Aorta (tissue), 5 donors: ENCODE results near the gene LRP4. TPM values are rescaled to one million over a fixed set of nuclear protein-coding genes. Genes with fewer than 3 reads are reported as not detected.

Experiments
- ATAC-seq: fragments of 200-7000 bp; cut with Tn5 transposase; one replicate; pipeline ENCODE4 v1.9.1; 2022; ENCODE audit warnings: moderate library complexity; ENCODE audit not compliant: low FRiP score
- DNase-seq, 2 donors: peaks; one replicate each; pipeline ENCODE4 v3.0.0-alpha.2; 2020
- H3K27ac ChIP-seq, 2 donors: one replicate each; pipeline ENCODE4 v1.5.1; 2013; ENCODE audit warnings: low read length in 2 of 2, mild to moderate bottlenecking in 2 of 2, moderate library complexity in 2 of 2, control low read depth in 1 of 2, inconsistent platforms in 1 of 2, low read depth in 1 of 2
- H3K27me3 ChIP-seq, 2 donors: one replicate each; pipeline ENCODE4 v1.6.1; 2013; ENCODE audit warnings: control low read depth in 1 of 2, low read length in 1 of 2, mild to moderate bottlenecking in 1 of 2, moderate library complexity in 1 of 2; ENCODE audit not compliant: insufficient read depth in 2 of 2, control insufficient read depth in 1 of 2
- H3K36me3 ChIP-seq, 2 donors: one replicate each; pipeline ENCODE4 v1.6.1; 2013; ENCODE audit warnings: control low read depth in 1 of 2, low read length in 1 of 2, mild to moderate bottlenecking in 1 of 2; ENCODE audit not compliant: insufficient read depth in 2 of 2, control insufficient read depth in 1 of 2
- H3K4me1 ChIP-seq, 2 donors: one replicate each; pipeline ENCODE4 v1.6.1; 2013; ENCODE audit warnings: low read length in 2 of 2, control low read depth in 1 of 2, mild to moderate bottlenecking in 1 of 2, moderate library complexity in 1 of 2; ENCODE audit not compliant: insufficient read depth in 2 of 2, control insufficient read depth in 1 of 2
- H3K4me3 ChIP-seq, 2 donors: one replicate each; pipeline ENCODE4 v1.5.1; 2013; ENCODE audit warnings: low read length in 2 of 2, control low read depth in 1 of 2, mild to moderate bottlenecking in 1 of 2
- H3K9me3 ChIP-seq: one replicate; pipeline ENCODE4 v1.6.1; 2013; ENCODE audit warnings: mild to moderate bottlenecking, low read length; ENCODE audit not compliant: control insufficient read depth
- WGBS, 2 donors: extraction: QIAGEN DNeasy Blood & Tissue Kit; methylation state at CpG; one replicate each; pipeline ENCODE4 v1.1.7; 2013; 5-methylcytosine and 5-hydroxymethylcytosine counted together
- intact Hi-C, 2 donors: fragments of 100-400 bp; cut with DNase I; formaldehyde crosslinking; loops; one replicate each; pipeline versions ENCODE4 v1.14.2 to v1.15.0; 2022
- polyA plus RNA-seq, 2 donors: library from polyadenylated mRNA; stranded (reverse); fragments of 200-250 nt; gene quantifications; one replicate each; pipeline ENCODE4 v1.2.3, GENCODE V29; 2013
- total RNA-seq, 2 donors: library from RNA; stranded (reverse); fragmentation: NEBNext Ultra II Directional; extraction: Animal tissue kit (Norgen Biotek cat#: 25700); gene quantifications; one replicate each; pipeline ENCODE4 v1.2.1, GENCODE V29; 2021
- donor health status: healthy with polysubstance abuse.
- donor health status: Bipolar disorder and iron deficiency.
- donor health status: DM: no; HTN: no; CAD: no.
- donor health status: DM: no; HTN: no; CAD: no.
- donor health status: DM: yes; HTN: yes; CAD: no.

The LRP4 gene
- total and polyA plus RNA-seq, 4 donors: 0.90 to 8.6 (median 3.1) TPM

DNA sequence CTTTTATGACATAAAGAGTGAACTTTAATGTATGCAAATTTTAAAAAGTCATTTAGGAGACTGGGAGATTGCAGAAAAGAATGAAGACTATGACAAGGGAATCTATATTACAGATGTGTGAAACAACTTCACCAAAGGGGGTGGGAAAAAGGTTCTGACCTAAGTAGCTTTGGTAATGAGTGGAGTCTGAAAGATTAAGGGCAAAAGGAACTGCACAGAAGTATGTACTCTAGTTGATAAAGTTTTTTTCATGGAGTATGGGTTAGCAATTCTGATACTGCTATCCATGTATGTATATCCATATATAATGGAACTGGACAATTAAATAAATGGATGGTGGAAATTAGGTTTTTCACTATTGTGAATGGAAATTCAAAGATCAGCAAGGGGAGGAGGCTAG lies 81.5 kb downstream of the LRP4 start:
- Histone ChIP-seq H3K27me3 (no peaks in the 10 kb centered on the region), H3K4me3 (no peak overlapping the region), H3K9me3 (no peaks in the 10 kb centered on the region), H3K4me1 (peaks cover 0 to 3% of the 10 kb centered on the region in 2 donors), H3K27ac (no peak overlapping the region), H3K36me3 (peaks cover 0 to 3% of the 10 kb centered on the region in 2 donors)
- no peak for ATAC-seq
- no peak for DNase-seq
- intact Hi-C loops: no loop called here

DNA sequence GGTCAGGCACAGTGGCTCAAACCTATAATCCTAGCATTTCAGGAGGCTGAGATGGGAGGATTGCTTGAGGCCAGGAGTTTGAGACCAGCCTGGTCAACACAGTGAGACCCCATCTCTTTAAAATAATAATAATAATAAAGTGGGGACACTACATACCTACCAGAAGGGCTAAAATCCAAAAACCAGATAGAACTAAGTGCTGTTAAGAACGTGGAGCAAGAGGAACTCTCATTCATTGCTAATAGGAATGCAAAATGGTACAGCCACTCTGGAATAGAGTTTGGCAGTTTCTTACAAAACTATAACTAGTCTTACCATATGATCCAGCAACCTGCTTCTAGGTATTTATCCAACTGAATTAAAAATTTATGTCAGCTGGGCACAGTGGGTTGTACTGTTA lies 81.9 kb downstream of the LRP4 start:
- Histone ChIP-seq H3K36me3 (peaks cover 0 to 3% of the 10 kb centered on the region in 2 donors), H3K27me3 (no peaks in the 10 kb centered on the region), H3K4me3 (no peak overlapping the region), H3K9me3 (no peaks in the 10 kb centered on the region), H3K27ac (no peak overlapping the region), H3K4me1 (peaks cover 0 to 3% of the 10 kb centered on the region in 2 donors)
- ATAC-seq (no peak), DNase-seq (no peak)
- intact Hi-C loops: no loop called here
- WGBS, 2 donors: 91 to 97% methylated on average over 1 of the region's 1 CpG

- DNase-seq (no peak), ATAC-seq (no peak)
- intact Hi-C loops: no loop called here
- H3K27me3 ChIP-seq: no peaks in the 10 kb centered on the region
- no peak overlapping the region for H3K4me3 ChIP-seq
- peaks cover 0 to 3% of the 10 kb centered on the region in 2 donors for H3K36me3 ChIP-seq
- WGBS, 2 donors: 64% methylated on average over 3 of the region's 3 CpGs
- no peak overlapping the region for H3K27ac ChIP-seq
- H3K9me3 ChIP-seq: no peaks in the 10 kb centered on the region
- peaks cover 0 to 3% of the 10 kb centered on the region in 2 donors for H3K4me1 ChIP-seq
Measured at GRCh38 chr11:46835897-46836296, 82.5 kb downstream of the LRP4 start.

DNA sequence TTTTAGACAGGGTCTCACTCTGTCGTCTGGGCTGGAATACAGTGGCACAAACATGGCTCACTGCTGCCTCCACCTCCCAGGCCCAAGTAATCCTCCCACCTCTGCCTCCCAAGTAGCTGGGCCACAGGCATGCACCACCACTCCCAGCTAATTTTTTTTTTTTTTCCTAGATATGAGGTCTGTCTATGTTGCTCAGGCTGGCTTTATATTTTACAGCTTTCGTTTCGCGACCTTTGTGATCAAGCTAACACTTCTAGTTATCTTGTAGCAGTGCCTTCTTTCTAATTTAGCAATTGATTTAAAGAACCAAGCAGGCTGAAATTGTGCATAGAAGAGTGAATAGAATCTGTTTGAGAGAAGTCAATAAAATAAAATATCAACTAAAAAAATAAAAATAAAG lies 83.5 kb downstream of the LRP4 start:
- Histone ChIP-seq H3K27me3 (no peaks in the 10 kb centered on the region), H3K4me3 (no peak overlapping the region), H3K27ac (no peak overlapping the region), H3K4me1 (peaks cover 0 to 3% of the 10 kb centered on the region in 2 donors), H3K36me3 (peaks cover 0 to 3% of the 10 kb centered on the region in 2 donors), H3K9me3 (no peaks in the 10 kb centered on the region)
- DNase-seq (no peak), ATAC-seq (no peak)
- WGBS, 2 donors: 84 to 88% methylated on average over 4 of the region's 4 CpGs
- intact Hi-C loops: no loop called here

- Histone ChIP-seq H3K9me3 (no peaks in the 10 kb centered on the region), H3K36me3 (peaks cover 0 to 3% of the 10 kb centered on the region in 2 donors), H3K4me3 (no peak overlapping the region), H3K4me1 (no peaks in the 10 kb centered on the region), H3K27ac (no peak overlapping the region), H3K27me3 (no peaks in the 10 kb centered on the region)
- intact Hi-C loops: no loop called here
- ATAC-seq (no peak), DNase-seq (no peak)
- WGBS, 2 donors: 85% methylated on average over 5 of the region's 5 CpGs
Measured at GRCh38 chr11:46832511-46833214, 85.7 kb downstream of the LRP4 start.

DNA sequence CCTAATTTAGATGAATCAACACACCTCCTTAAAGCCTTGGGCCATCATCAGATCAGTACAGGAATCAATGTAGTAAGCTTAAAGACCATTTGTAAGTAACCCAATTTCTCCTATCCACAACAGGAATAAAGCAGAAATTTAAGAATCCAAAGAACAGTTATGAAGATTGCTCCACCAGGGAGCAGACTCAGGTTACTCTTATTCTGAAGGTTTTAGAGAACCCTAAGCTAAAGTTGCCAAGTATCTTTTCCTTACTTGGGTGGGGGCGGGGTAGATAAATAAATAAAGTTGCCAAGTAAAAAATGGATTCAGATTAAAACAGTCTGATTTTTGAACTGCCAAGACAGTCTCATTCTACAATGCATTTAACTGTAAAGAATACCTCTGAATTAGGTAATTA lies 90.4 kb downstream of the LRP4 start:
- no peak for DNase-seq
- ATAC-seq: no peak
- 4 to 17% methylated on average over 1 of the region's 1 CpG for WGBS, 2 donors
- H3K27ac ChIP-seq: no peak overlapping the region
- H3K27me3 ChIP-seq: no peaks in the 10 kb centered on the region
- no peaks in the 10 kb centered on the region for H3K9me3 ChIP-seq
- intact Hi-C loops: no loop called here
- H3K4me1 ChIP-seq: peaks cover 2 to 4% of the 10 kb centered on the region in 2 donors
- no peak overlapping the region for H3K4me3 ChIP-seq
- H3K36me3 ChIP-seq: peaks cover 0 to 2% of the 10 kb centered on the region in 2 donors

GRCh38 chr11:46826310-46827044 lies 91.9 kb downstream of the LRP4 start:
- peak; percentile 99 for ATAC-seq
- intact Hi-C loops: loop anchor here in 1 of 2 donors (1.0 kb wide), 1 partner anchor 20 kb away; the partner anchor contains the start of gene CKAP5
- H3K4me3 ChIP-seq: peak overlapping the region; percentile 54 to 62
- no peaks in the 10 kb centered on the region for H3K9me3 ChIP-seq
- no peaks in the 10 kb centered on the region for H3K27me3 ChIP-seq
- DNase-seq: peak; percentile 90 to 94
- 0% methylated on average over 32 of the region's 32 CpGs for WGBS, 2 donors
- H3K27ac ChIP-seq: peak overlapping the region in 1 of 2 donors; percentile 71
- H3K4me1 ChIP-seq: peaks cover 2 to 4% of the 10 kb centered on the region in 2 donors
- no peaks in the 10 kb centered on the region for H3K36me3 ChIP-seq

DNA sequence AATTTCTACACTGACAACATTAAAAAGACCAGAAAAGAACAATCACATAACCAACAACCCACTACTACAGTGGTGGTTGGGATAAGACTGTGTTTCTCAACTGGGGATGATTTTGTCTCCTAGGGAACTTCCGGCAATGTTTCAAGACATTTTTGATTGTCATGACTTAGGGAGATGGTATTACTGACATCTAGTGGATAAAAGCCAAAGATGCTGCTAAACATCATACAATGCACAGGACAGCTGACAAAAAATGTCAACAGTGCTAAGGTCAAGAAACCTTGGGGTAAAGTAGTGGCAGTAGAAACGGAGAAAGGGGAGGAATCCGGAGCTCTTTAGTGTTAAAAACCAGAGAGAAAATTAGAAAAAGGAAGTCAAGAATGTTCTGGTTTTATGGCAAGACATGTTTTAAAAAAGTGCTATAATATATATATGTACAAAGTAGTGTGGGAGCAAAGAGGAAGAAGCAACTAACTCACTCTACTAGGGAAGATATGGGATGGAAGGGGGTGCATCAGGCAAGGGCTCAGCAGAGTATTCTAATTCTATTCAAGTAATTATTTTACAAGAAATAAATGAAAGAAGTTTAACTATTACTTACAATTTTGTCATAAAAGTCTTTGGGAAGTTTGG lies 109.4 kb downstream of the LRP4 start:
- Histone ChIP-seq H3K27me3 (no peaks in the 10 kb centered on the region), H3K4me3 (no peak overlapping the region), H3K36me3 (peaks cover 0 to 7% of the 10 kb centered on the region in 2 donors), H3K4me1 (no peaks in the 10 kb centered on the region), H3K9me3 (no peaks in the 10 kb centered on the region), H3K27ac (no peak overlapping the region)
- DNase-seq (no peak), ATAC-seq (no peak)
- intact Hi-C loops: no loop called here
- WGBS, 2 donors: 78 to 79% methylated on average over 3 of the region's 3 CpGs
